GM19452 (cell line): ENCODE measurements around the gene IRX3.

ENCODE experiments used
- ATAC-seq: cut with Tn5 transposase; IDR thresholded peaks from one replicate; pipeline ENCODE4 v1.9.1; 2021; ENCODE audit not compliant: unreplicated experiment

IRX3 gene

DNA sequence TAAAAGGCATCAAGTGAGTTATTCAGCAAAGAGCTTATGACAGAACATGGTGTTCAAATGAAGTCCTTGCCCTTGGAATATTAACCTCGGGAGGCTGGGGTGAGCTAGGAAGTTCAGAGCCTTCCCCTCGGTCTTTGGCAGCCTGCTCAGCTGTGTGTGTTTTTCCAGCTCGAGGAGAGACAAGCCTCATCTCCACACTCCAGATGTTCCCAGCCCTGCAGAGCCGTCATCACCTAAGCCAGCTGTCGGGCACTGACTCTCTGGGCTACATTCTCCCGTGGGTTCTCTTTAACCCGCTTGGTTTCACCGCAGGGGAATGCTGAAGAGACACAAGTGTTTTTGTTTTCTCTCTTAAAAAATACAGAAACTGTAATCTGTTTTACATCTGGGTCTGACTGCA is 47.1 kb downstream of the IRX3 start:
- no peak for ATAC-seq

- no peak for ATAC-seq
These were observed 49.8 kb downstream of the IRX3 start for GRCh38 chr16:54236773-54237172.

GRCh38 chr16:54233615-54234014 is 53.0 kb downstream of the IRX3 start:
- ATAC-seq: no peak
